CD4-positive, alpha-beta T cell treated with Interferon gamma for 1 hour (primary cell): ENCODE results near the gene WDR18.

ENCODE experiments used
- DNase-seq: peaks from one replicate; pipeline ENCODE4 v3.0.0-alpha.2; 2020

WDR18 gene

GRCh38 chr19:1025960-1026782, 42.0 kb downstream of the WDR18 start, which contains the start of gene CNN2:
CNN2 (plus strand) TSS chr19:1026608; CDS start chr19:1026662, 54 bp downstream.
- peak; percentile 46 for DNase-seq

GRCh38 chr19:1026783-1027649, 42.9 kb downstream of the WDR18 start:
- peak; percentile 36 for DNase-seq

GRCh38 chr19:1027650-1028061, 43.5 kb downstream of the WDR18 start:
- no peak for DNase-seq

- DNase-seq: peak; percentile 63
Observed at GRCh38 chr19:1028062-1028926, 44.1 kb downstream of the WDR18 start.

GRCh38 chr19:1032264-1032867, 48.2 kb downstream of the WDR18 start:
- DNase-seq: no peak

GRCh38 chr19:1035998-1036621, 52.0 kb downstream of the WDR18 start:
- DNase-seq: no peak

- DNase-seq: no peak
Observed at GRCh38 chr19:1037621-1038064, 53.5 kb downstream of the WDR18 start.

GRCh38 chr19:1038978-1039645, 55.0 kb downstream of the WDR18 start:
- no peak for DNase-seq

- peak; percentile 98 for DNase-seq
Observed at GRCh38 chr19:1039646-1040475, 55.7 kb downstream of the WDR18 start, which contains the start of gene ABCA7. ABCA7 (plus strand) TSS chr19:1040107; CDS start chr19:1041362, 1,255 bp downstream.

GRCh38 chr19:1040476-1041271, 56.5 kb downstream of the WDR18 start:
- peak; percentile 92 for DNase-seq

GRCh38 chr19:1041272-1041834, 57.2 kb downstream of the WDR18 start:
- no peak for DNase-seq

- DNase-seq: no peak
Observed at GRCh38 chr19:1041835-1042685, 57.9 kb downstream of the WDR18 start.

- no peak for DNase-seq
Observed at GRCh38 chr19:1042689-1043511, 58.8 kb downstream of the WDR18 start.
